Measurements from ENCODE around the gene MUL1.

MUL1 gene

GRCh38 chr1:20458717-20459116, 49.2 kb downstream of the MUL1 start:
- TF ChIP-seq CTCF (IDR thresholded peaks at IDR 0.05; ENCODE audit: low read depth, low read length), result no peak
- no peak overlapping the region for H3K4me3 ChIP-seq (ENCODE audit: low read depth, low read length)

- H3K4me3 ChIP-seq (ENCODE audit: low read depth, low read length), result no peak overlapping the region
- no peak for TF ChIP-seq CTCF (IDR thresholded peaks at IDR 0.05; ENCODE audit: low read depth, low read length)
Observed at GRCh38 chr1:20454004-20454403, 53.9 kb downstream of the MUL1 start.

DNA sequence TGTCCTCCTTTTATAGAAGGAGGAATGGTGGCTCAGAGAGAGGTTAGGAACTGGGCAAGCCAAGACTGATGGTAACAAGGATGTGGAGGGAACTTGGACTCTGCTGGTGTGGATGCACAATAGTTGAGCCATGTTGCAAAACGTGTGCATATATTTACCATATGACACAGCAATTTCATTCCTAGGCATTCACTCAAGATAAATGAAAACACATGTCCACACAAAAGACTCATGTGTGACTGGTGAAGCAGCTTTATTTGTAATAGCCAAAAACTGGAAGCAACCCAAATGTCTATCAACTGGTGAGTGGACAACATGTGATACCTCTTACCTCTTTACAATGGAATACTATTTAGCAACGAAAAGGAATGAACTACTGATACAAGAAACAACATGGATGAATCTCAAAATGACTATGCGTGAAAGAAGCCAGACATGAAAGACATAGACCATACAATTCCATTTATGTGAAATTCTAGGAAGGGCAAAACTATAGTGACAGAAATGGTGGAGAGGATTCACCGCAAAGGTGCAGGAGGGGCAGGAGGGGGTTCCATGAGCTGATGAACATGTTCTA, 58.1 kb downstream of the MUL1 start:
- no peak for TF ChIP-seq CTCF (IDR thresholded peaks at IDR 0.05; ENCODE audit: low read depth, low read length)
- no peak overlapping the region for H3K4me3 ChIP-seq (ENCODE audit: low read depth, low read length)
